SH-SY5Y (cell line): ENCODE measurements around the gene CCM2.

Experiments
- GATA2 ChIP-seq: IDR thresholded peaks from 2 replicates; pipeline ENCODE4 v1.6.1; 2011; ENCODE audit warnings: mild to moderate bottlenecking, low read depth, low read length
- GATA3 ChIP-seq: IDR thresholded peaks from 2 replicates; pipeline ENCODE4 v1.6.1; 2011; ENCODE audit warnings: low read depth, mild to moderate bottlenecking, low read length, moderate library complexity

DNA sequence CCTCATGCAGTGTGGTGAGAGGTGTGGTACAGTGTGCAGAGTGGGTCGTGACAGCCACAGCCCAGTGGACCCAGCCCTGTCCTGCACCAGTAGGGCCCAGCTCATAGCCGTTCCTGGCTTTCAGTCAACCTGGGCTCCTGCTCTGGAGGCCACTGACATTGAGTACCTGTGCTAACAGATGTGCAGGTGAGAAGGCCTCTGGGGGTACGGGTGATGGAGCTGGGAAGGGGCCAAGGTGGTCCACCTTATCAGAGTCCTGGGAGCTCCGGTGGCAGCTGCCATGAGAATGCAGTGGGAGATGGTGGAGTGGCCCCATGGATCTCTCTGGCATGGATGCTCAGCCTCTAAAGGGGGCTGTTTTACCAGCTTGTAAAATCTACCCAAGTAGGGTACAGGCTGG lies 117.6 kb downstream of the CCM2 start:
- no peak for TF ChIP-seq GATA2
- no peak for TF ChIP-seq GATA3
